Stomach (tissue), 19 donors: Measurements from ENCODE around the gene GCSAM. TPM values are rescaled to one million over a fixed set of nuclear protein-coding genes. Genes with fewer than 3 reads are reported as not detected.
A peak's percentile ranks its signal among the peaks of the same experiment; 100 is the strongest.

Source experiments
- DNase-seq, 2 donors: peaks; one replicate each; pipeline versions ENCODE4 v3.0.0 to v3.0.0-alpha.2; 2013 to 2019
- H3K27ac ChIP-seq, 5 donors: fragments of 200-600 bp in 4 of 5; sonication (generic) in 4 of 5; one replicate each; pipeline ENCODE4 v1.5.1; 2013 to 2019; ENCODE audit warnings: mild to moderate bottlenecking in 1 of 5, moderate library complexity in 1 of 5
- H3K27me3 ChIP-seq, 3 donors: fragments of 200-600 bp; sonication (generic); one replicate each; pipeline ENCODE4 v1.5.1; 2017 to 2019; ENCODE audit warnings: mixed run types in 1 of 3
- H3K36me3 ChIP-seq, 4 donors: fragments of 200-600 bp; sonication (generic); 1 replicate in 3 of 4; 2 replicates in 1 of 4; pipeline ENCODE4 v1.5.1; 2016 to 2019
- H3K4me1 ChIP-seq, 4 donors: fragments of 200-600 bp; sonication (generic); one replicate each; pipeline ENCODE4 v1.5.1; 2016 to 2019
- H3K4me3 ChIP-seq, 4 donors: fragments of 200-600 bp; sonication (generic) in 3 of 4; one replicate each; pipeline ENCODE4 v1.5.1; 2016 to 2019; ENCODE audit warnings: mild to moderate bottlenecking in 1 of 4
- H3K9me3 ChIP-seq, 4 donors: fragments of 200-600 bp; sonication (generic); one replicate each; pipeline ENCODE4 v1.5.1; 2016 to 2019
- CTCF ChIP-seq, 7 experiments: fragments of 450-650 bp in 4 of 7; fragments of 200-600 bp in 3 of 7; sonication (generic) in 3 of 7; IDR thresholded peaks; one replicate each; pipeline ENCODE4 v1.5.1; 2016 to 2019; ENCODE audit warnings: antibody characterized with exemption in 7 of 7, control low read depth in 2 of 7, mild to moderate bottlenecking in 1 of 7
- EP300 ChIP-seq: sonication (generic); formaldehyde crosslinking; IDR thresholded peaks from one replicate; pipeline ENCODE4 v1.6.1; 2017; ENCODE audit warnings: antibody characterized with exemption
- POLR2A ChIP-seq, 4 donors: fragments of 450-650 bp; IDR thresholded peaks; one replicate each; pipeline ENCODE4 v1.6.1; 2016; ENCODE audit warnings: antibody characterized with exemption in 4 of 4, control low read depth in 2 of 4, mild to moderate bottlenecking in 1 of 4, moderate library complexity in 1 of 4
- POLR2AphosphoS5 ChIP-seq, 3 donors: sonication (generic); formaldehyde crosslinking; IDR thresholded peaks; one replicate each; pipeline ENCODE4 v1.6.1; 2016; ENCODE audit warnings: antibody characterized with exemption in 3 of 3
- WGBS, 5 donors: extraction: QIAGEN DNeasy Blood & Tissue Kit in 3 of 5; methylation state at CpG; one replicate each; pipeline versions ENCODE4 v1.1.5 to v1.1.7; 2013 to 2018; 5-methylcytosine and 5-hydroxymethylcytosine counted together
- intact Hi-C: fragments of 100-400 bp; cut with DNase I; formaldehyde crosslinking; loops from one replicate; pipeline ENCODE4 v1.15.1; 2023; ENCODE audit warnings: low total_unique reads
- long read RNA-seq, 10 donors: transcript quantifications; one replicate each; lab custom pipeline, GENCODE V29; 2026
- polyA plus RNA-seq, 3 donors: library from polyadenylated mRNA; stranded (reverse); fragments of 200-250 nt; gene quantifications; one replicate each; pipeline ENCODE4 v1.2.3, GENCODE V29; 2013
- total RNA-seq, 5 donors: library from RNA; depleted of rRNA; stranded (reverse); fragments of >200 nt; gene quantifications; one replicate each; pipeline versions ENCODE4 v1.1.0 to v1.2.3, GENCODE V29; 2014 to 2016
- donor health status: healthy with polysubstance abuse.
- donor health status: Bipolar disorder and iron deficiency.
- donor health status: healthy.

Gene GCSAM
- total RNA-seq (1 to 10 TPM in 1 of 5 donors, under 1 TPM in 1, not detected in 3; 0.73 to 2.3 TPM), polyA plus RNA-seq (1 to 10 TPM in 1 of 3 donors, not detected in 2; 2.3 TPM)
- long read RNA-seq, donor 1, result 0 reads
- long read RNA-seq, donor 2, result 0 reads
- long read RNA-seq, donor 3, result 0 reads
- long read RNA-seq, donor 4, result 0 reads
- long read RNA-seq, donor 5, partial matches to known transcripts, result 0 of 1 reads
- long read RNA-seq, donor 5, other reads (novel, unspliced or antisense), result 0 of 1 reads
- long read RNA-seq, donor 6, result 0 reads
- long read RNA-seq, donor 7, result 0 reads
- long read RNA-seq, donor 8, result 0 reads
- long read RNA-seq, donor 9, result 0 reads
- long read RNA-seq, donor 10, result 0 reads

- Histone ChIP-seq H3K27ac (peak within 1 kb of the TSS in 2 of 5 donors; percentile 42 to 44), H3K27me3 (no peaks in the 10 kb centered on the region), H3K9me3 (no peaks in the 10 kb centered on the region), H3K36me3 (peaks cover 0 to 18% (median 6%) of the 10 kb centered on the region in 4 donors), H3K4me1 (peaks cover 4 to 36% (median 23%) of the 10 kb centered on the region in 4 donors), H3K4me3 (no peak within 1 kb of the TSS)
- DNase-seq, result peak in 1 of 2 donors; percentile 60
- intact Hi-C loops, result no loop called here
- WGBS, 5 donors, result 52 to 70% (median 62%) methylated on average over 5 of the region's 5 CpGs
- TF ChIP-seq POLR2AphosphoS5 (IDR thresholded peaks at IDR 0.05) (no peak), CTCF (IDR thresholded peaks at IDR 0.05) (no peak), POLR2A (IDR thresholded peaks at IDR 0.05) (no peak), EP300 (no peak)
These were observed at the start of gene GCSAM for GRCh38 chr3:112132975-112133448. Gene GCSAM, minus strand, starts transcription at chr3:112133248. Its CDS starts 128 bp downstream, at chr3:112133120.

- no peak for TF ChIP-seq CTCF (IDR thresholded peaks at IDR 0.05)
- no peak for TF ChIP-seq POLR2A (IDR thresholded peaks at IDR 0.05)
- no peak for TF ChIP-seq EP300
- no peak for TF ChIP-seq POLR2AphosphoS5 (IDR thresholded peaks at IDR 0.05)
- H3K27ac ChIP-seq, result no peak overlapping the region
- H3K36me3 ChIP-seq, result no peaks in the 10 kb centered on the region
- no peak for DNase-seq
- H3K27me3 ChIP-seq, result no peaks in the 10 kb centered on the region
- no peak overlapping the region for H3K4me3 ChIP-seq
- no peaks in the 10 kb centered on the region for H3K9me3 ChIP-seq
- WGBS, 5 donors, result 71 to 94% (median 87%) methylated on average over 2 to 6 of the region's 6 CpGs
- no peaks in the 10 kb centered on the region for H3K4me1 ChIP-seq
- intact Hi-C loops, result no loop called here
These were observed 42.6 kb upstream of the GCSAM start for GRCh38 chr3:112175646-112176045.

GRCh38 chr3:112175037-112175436, 42.0 kb upstream of the GCSAM start:
- H3K4me1 ChIP-seq, result no peaks in the 10 kb centered on the region
- no peak for TF ChIP-seq POLR2AphosphoS5 (IDR thresholded peaks at IDR 0.05)
- TF ChIP-seq POLR2A (IDR thresholded peaks at IDR 0.05), result no peak
- no peak for TF ChIP-seq CTCF (IDR thresholded peaks at IDR 0.05)
- TF ChIP-seq EP300, result no peak
- no peaks in the 10 kb centered on the region for H3K27me3 ChIP-seq
- no peak overlapping the region for H3K27ac ChIP-seq
- no peaks in the 10 kb centered on the region for H3K36me3 ChIP-seq
- intact Hi-C loops, result no loop called here
- H3K4me3 ChIP-seq, result no peak overlapping the region
- no peak for DNase-seq
- no peaks in the 10 kb centered on the region for H3K9me3 ChIP-seq
- 93 to 100% (median 96%) methylated on average over 3 to 5 of the region's 5 CpGs for WGBS, 5 donors

- no peaks in the 10 kb centered on the region for H3K27me3 ChIP-seq
- peaks cover 0 to 2% (median under 1%) of the 10 kb centered on the region in 4 donors for H3K9me3 ChIP-seq
- no peaks in the 10 kb centered on the region for H3K36me3 ChIP-seq
- H3K27ac ChIP-seq, result no peak overlapping the region
- no peak overlapping the region for H3K4me3 ChIP-seq
- TF ChIP-seq POLR2AphosphoS5 (IDR thresholded peaks at IDR 0.05) (no peak), POLR2A (IDR thresholded peaks at IDR 0.05) (no peak), CTCF (IDR thresholded peaks at IDR 0.05) (no peak), EP300 (no peak)
- 89 to 95% (median 92%) methylated on average over 3 of the region's 3 CpGs for WGBS, 5 donors
- DNase-seq, result no peak
- intact Hi-C loops, result no loop called here
- no peaks in the 10 kb centered on the region for H3K4me1 ChIP-seq
These were observed 38.1 kb upstream of the GCSAM start for GRCh38 chr3:112171144-112171543.
